HepG2 (cell line): ENCODE data around the gene EEFSEC. TPM values are rescaled to one million over a fixed set of nuclear protein-coding genes. Genes with fewer than 3 reads are reported as not detected.

Source experiments
- ATAC-seq: fragments of 200-7000 bp; cut with Tn5 transposase; 3 replicates; pipeline ENCODE4 v1.9.1; 2020; ENCODE audit warnings: mild to moderate bottlenecking, moderate library complexity
- BruUV-seq: library from RNA; stranded (reverse); fragments of 400-500 nt; replicated peaks from 2 replicates; lab custom pipeline; 2021; lab: Mats Ljungman, UMichigan
- CTCF ChIA-PET: fragments of 300-600 bp; formaldehyde crosslinking; extraction: SDS; loops from one replicate; lab custom pipeline; 2021; ENCODE audit warnings: low total read pairs, inconsistent platforms, low intra/inter-chr PET ratio; lab: Yijun Ruan, JAX
- POLR2A ChIA-PET: fragments of 350-600 bp; sonication (Branson Sonifier 250); formaldehyde crosslinking; loops from one replicate; lab custom pipeline; 2020; ENCODE audit warnings: antibody characterized with exemption, inconsistent platforms; lab: Yijun Ruan, JAX
- DNase-seq: peaks from one replicate; pipeline ENCODE4 v3.0.0-alpha.2; 2015; ENCODE audit warnings: low spot score
- FAIRE-seq: peaks from 3 replicates; lab custom pipeline; 2011; peaks lifted over from hg19 to GRCh38; lab: Jason Lieb, UNC
- H2AFZ ChIP-seq: one replicate; pipeline ENCODE4 v1.6.1; 2011; ENCODE audit warnings: low read length, inconsistent platforms
- H3K27ac ChIP-seq: fragments of 300-600 bp; 3 replicates; pipeline ENCODE4 v1.8.0; 2011; ENCODE audit warnings: mixed run types, mild to moderate bottlenecking, mixed read lengths, low read length, inconsistent platforms; ENCODE audit not compliant: insufficient read depth; ENCODE audit errors: extremely low read length
- H3K27me3 ChIP-seq, 2 experiments: fragments of 200-600 bp in 1 of 2; 2 replicates in 1 of 2; 3 replicates in 1 of 2; pipeline versions ENCODE4 v1.6.0 to v1.8.0; 2011; ENCODE audit warnings: low read length in 2 of 2, mild to moderate bottlenecking in 2 of 2, moderate library complexity in 2 of 2, inconsistent platforms in 1 of 2; ENCODE audit not compliant: insufficient read depth in 2 of 2, control insufficient read depth in 1 of 2
- H3K36me3 ChIP-seq, 2 experiments: fragments of 200-600 bp in 1 of 2; replicated peaks in 1 of 2; 2 replicates in 1 of 2; 3 replicates in 1 of 2; pipeline versions ENCODE4 v1.5.1 to v1.8.0; 2011; ENCODE audit warnings: low read length in 2 of 2, inconsistent platforms in 1 of 2; ENCODE audit not compliant: insufficient read depth in 2 of 2, control insufficient read depth in 1 of 2
- H3K4me1 ChIP-seq: 2 replicates; pipeline ENCODE4 v1.5.1; 2012; ENCODE audit warnings: low read length, inconsistent platforms; ENCODE audit not compliant: insufficient read depth
- H3K4me2 ChIP-seq: 2 replicates; pipeline ENCODE4 v1.6.0; 2011; ENCODE audit warnings: low read depth, low read length, inconsistent platforms
- H3K4me3 ChIP-seq, 3 experiments: fragments of 200-600 bp in 1 of 3; sonication (generic), shearing (Covaris generic) in 1 of 3; replicated peaks in 1 of 3; 2 replicates each; pipeline ENCODE4 v1.5.1; 2011 to 2016; ENCODE audit warnings: low read length in 3 of 3, inconsistent platforms in 2 of 3, low read depth in 2 of 3, mild to moderate bottlenecking in 2 of 3, control low read depth in 1 of 3, mixed read lengths in 1 of 3; ENCODE audit not compliant: insufficient read depth in 1 of 3
- H3K79me2 ChIP-seq: one replicate; pipeline ENCODE4 v1.6.1; 2011; ENCODE audit warnings: low read length, inconsistent platforms; ENCODE audit not compliant: insufficient read depth
- H3K9ac ChIP-seq: 2 replicates; pipeline ENCODE4 v1.6.0; 2011; ENCODE audit warnings: mild to moderate bottlenecking, low read depth, low read length, inconsistent platforms; ENCODE audit not compliant: insufficient read depth
- H3K9me3 ChIP-seq: 2 replicates; pipeline ENCODE4 v1.5.1; 2012; ENCODE audit warnings: mild to moderate bottlenecking, low read length
- H4K20me1 ChIP-seq: 2 replicates; pipeline ENCODE4 v1.6.0; 2011; ENCODE audit warnings: inconsistent platforms, mild to moderate bottlenecking, low read length, moderate library complexity; ENCODE audit not compliant: insufficient read depth
- KDM1A ChIP-seq: IDR thresholded peaks from 2 replicates; pipeline ENCODE4 v1.6.1; 2016; ENCODE audit warnings: missing compliant biosample characterization
- ZNF382 ChIP-seq: sonication (generic); formaldehyde crosslinking; IDR thresholded peaks from 2 replicates; pipeline ENCODE4 v1.5.0; 2020; ENCODE audit warnings: missing genetic modification reagents, mild to moderate bottlenecking, borderline replicate concordance
- ZNF431 ChIP-seq: sonication (generic); formaldehyde crosslinking; IDR thresholded peaks from 2 replicates; pipeline ENCODE4 v1.9.0; 2022; ENCODE audit warnings: missing genetic modification reagents, low read depth, mild to moderate bottlenecking, borderline replicate concordance
- ZNF510 ChIP-seq: sonication (generic); formaldehyde crosslinking; IDR thresholded peaks from 2 replicates; pipeline ENCODE4 v1.4.0; 2020; ENCODE audit warnings: low read depth, mild to moderate bottlenecking, missing genetic modification reagents
- ZNF557 ChIP-seq: sonication (generic); formaldehyde crosslinking; IDR thresholded peaks from 2 replicates; pipeline ENCODE4 v1.4.0; 2020; ENCODE audit warnings: missing genetic modification reagents
- WGBS: methylation state at CpG from one replicate; pipeline ENCODE4 v1.1.6; 2017; ENCODE audit warnings: low lambda C conversion rate; 5-methylcytosine and 5-hydroxymethylcytosine counted together
- in situ Hi-C: cut with HindIII; loops from 2 replicates; pipeline ENCODE4 v1.10.0; 2017; ENCODE audit warnings: low pct_unique_long_range_greater_than_20kb; ENCODE audit not compliant: extremely low pct_ligation_motif_present
- intact Hi-C: fragments of 100-400 bp; cut with micrococcal nuclease; formaldehyde crosslinking; loops from one replicate; pipeline ENCODE4 v1.10.0; 2022; ENCODE audit not compliant: unreplicated experiment
- polyA plus RNA-seq, 8 experiments: library from polyadenylated mRNA; depleted of rRNA in 3 of 8; stranded (reverse) in 7 of 8; unstranded in 1 of 8; fragments of >200 nt; fragmentation: Illumina TruSeq in 4 of 8; extraction: Trizol in 4 of 8; gene quantifications; 2 replicates each; pipeline versions ENCODE4 v1.2.1 to v1.2.3, GENCODE V29; 2011 to 2016; ENCODE audit warnings: low read depth in 4 of 8, missing spikeins in 1 of 8, mixed read lengths in 1 of 8; ENCODE audit not compliant: insufficient read depth in 1 of 8
- total RNA-seq, 5 experiments: library from RNA; depleted of rRNA; stranded (reverse); fragments of >200 nt; fragmentation: Illumina TruSeq; extraction: Trizol; gene quantifications; 2 replicates each; pipeline ENCODE4 v1.2.3, GENCODE V29; 2016; ENCODE audit warnings: low read depth in 1 of 5
- TF ChIP-seq, protein P1 (sequence below): sonication (generic); formaldehyde crosslinking; IDR thresholded peaks from 2 replicates; pipeline ENCODE4 v1.5.1; 2020; ENCODE audit warnings: missing genetic modification reagents, mild to moderate bottlenecking, borderline replicate concordance
- TF ChIP-seq, protein P2 (sequence below): sonication (generic); formaldehyde crosslinking; IDR thresholded peaks from 2 replicates; pipeline ENCODE4 v1.5.0; 2020; ENCODE audit warnings: mild to moderate bottlenecking, missing genetic modification reagents
- TF ChIP-seq, protein P3 (sequence below): sonication (generic); formaldehyde crosslinking; IDR thresholded peaks from 2 replicates; pipeline ENCODE4 v1.5.1; 2020; ENCODE audit warnings: mild to moderate bottlenecking, missing genetic modification reagents, moderate library complexity
- TF ChIP-seq, protein P4 (sequence below): sonication (generic); formaldehyde crosslinking; IDR thresholded peaks from 2 replicates; pipeline ENCODE4 v1.9.0; 2022; ENCODE audit warnings: missing genetic modification reagents, mild to moderate bottlenecking, borderline replicate concordance

EEFSEC gene
- total and polyA plus RNA-seq, 2 of the 13 experiments (the other 11 are each of a cell fraction or from before 2014, with no cell fraction given) = 6.4 to 24.2 TPM

DNA sequence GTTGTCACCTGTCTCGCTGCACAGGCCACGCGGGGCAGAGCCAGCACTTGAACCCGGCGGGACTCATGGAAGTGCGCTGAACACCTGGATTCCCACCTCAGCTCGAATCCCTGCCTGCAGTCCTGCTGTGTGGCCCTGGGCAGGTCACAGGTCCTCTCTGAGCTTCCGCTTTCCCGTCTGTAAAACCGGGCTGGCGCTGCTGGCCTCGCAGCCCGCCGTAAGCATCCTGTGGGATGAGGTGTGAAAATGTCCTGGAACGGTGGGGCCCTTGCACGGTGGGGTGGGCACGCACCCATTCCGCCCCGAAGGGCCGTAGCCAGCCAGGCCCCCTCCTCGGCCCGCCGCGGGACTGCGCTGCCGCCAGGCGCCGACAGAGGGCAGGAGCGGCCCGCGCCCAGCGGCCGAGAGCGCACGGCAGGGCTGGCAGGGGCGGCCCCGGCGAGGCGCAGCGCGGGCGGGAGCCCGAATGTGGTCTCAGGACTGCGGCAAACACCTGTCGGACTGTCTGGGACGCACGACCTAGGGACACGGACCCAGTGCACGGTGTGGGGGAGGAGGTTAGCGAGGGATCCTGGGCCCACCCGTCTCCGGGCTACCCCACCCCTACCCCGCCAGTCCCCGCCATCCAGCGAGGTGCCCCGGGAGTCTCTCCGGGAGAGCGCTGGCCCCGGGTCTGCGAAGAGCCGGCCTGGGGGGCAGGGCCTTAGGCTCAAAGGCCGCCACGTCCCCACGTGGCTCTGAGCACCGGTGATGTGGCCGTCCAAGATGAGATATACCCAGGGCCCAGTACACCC lies 273.0 kb downstream of the EEFSEC start (continued):
- TF ChIP-seq, protein P1, sequence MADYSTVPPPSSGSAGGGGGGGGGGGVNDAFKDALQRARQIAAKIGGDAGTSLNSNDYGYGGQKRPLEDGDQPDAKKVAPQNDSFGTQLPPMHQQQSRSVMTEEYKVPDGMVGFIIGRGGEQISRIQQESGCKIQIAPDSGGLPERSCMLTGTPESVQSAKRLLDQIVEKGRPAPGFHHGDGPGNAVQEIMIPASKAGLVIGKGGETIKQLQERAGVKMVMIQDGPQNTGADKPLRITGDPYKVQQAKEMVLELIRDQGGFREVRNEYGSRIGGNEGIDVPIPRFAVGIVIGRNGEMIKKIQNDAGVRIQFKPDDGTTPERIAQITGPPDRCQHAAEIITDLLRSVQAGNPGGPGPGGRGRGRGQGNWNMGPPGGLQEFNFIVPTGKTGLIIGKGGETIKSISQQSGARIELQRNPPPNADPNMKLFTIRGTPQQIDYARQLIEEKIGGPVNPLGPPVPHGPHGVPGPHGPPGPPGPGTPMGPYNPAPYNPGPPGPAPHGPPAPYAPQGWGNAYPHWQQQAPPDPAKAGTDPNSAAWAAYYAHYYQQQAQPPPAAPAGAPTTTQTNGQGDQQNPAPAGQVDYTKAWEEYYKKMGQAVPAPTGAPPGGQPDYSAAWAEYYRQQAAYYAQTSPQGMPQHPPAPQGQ (CRISPR knock-in tag) = no peak

DNA sequence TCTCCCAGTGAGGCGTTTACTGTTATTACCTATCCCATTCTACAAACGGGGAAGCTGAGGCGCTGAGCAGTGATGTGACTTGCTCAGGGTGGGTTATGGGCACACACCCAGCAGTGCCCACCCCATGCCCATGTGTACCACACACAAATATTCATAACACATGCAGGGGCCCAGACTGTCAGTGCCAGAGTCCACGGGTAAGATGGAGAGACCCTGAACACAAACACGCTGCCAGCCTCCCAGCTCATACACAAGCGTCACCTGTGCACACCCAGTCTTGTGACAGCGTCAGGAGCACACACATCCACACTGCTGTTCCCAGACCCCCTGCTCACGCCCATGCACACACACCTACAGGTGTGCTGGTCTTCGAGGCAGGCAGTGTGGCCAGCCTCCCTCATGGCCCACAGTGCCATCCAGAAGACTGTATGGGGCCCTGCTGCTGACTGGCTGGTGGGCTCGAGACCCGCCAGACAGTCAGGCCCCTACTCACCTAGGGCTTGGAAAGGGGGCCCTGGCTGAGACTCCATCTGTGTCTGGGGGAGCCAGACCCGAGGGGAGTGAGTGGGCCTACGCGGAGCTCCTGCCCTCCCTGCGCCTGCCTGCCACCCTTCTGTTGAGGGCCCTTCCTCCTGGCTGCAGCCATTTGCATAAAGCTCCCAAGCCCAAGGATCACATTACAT lies 274.0 kb downstream of the EEFSEC start:
- in situ Hi-C loops = loop anchor here (5.0 kb wide), 1 partner anchor 60 kb away; no protein-coding TSS in a partner anchor
- H4K20me1 ChIP-seq = no peaks in the 10 kb centered on the region
- peaks cover 11 to 45% of the 10 kb centered on the region in 2 experiments for H3K27me3 ChIP-seq
- POLR2A ChIA-PET = no interaction called here
- no peak overlapping the region for H2AFZ ChIP-seq
- FAIRE-seq = no peak
- H3K9me3 ChIP-seq = no peaks in the 10 kb centered on the region
- H3K4me2 ChIP-seq = no peak overlapping the region
- peaks cover 15% of the 10 kb centered on the region; the same call in 1 of the 2 replicates for H3K4me1 ChIP-seq
- H3K9ac ChIP-seq = no peak overlapping the region
- no TSS peak for BruUV-seq
- H3K79me2 ChIP-seq = no peaks in the 10 kb centered on the region
- DNase-seq = no peak
- 94% methylated on average over 12 of the region's 15 CpGs for WGBS
- no peak for ATAC-seq
- CTCF ChIA-PET = interaction anchor here (0.7 to 1.4 kb wide), 2 partner anchors 71 to 157 kb away, joined by 3 to 8 read pairs; no protein-coding TSS in a partner anchor
- no peaks in the 10 kb centered on the region for H3K36me3 ChIP-seq
- H3K4me3 ChIP-seq = no peak overlapping the region
- intact Hi-C loops = loop anchor here (2.0 to 10.0 kb wide), 4 partner anchors 61 to 255 kb away; no protein-coding TSS in a partner anchor
- H3K27ac ChIP-seq = no peak overlapping the region
- TF ChIP-seq ZNF510 (CRISPR knock-in tag) (no peak), ZNF431 (no peak), KDM1A (CRISPR knock-in tag) (no peak), ZNF557 (CRISPR knock-in tag) (no peak), ZNF382 (CRISPR knock-in tag) (no peak)
- TF ChIP-seq, protein P2, sequence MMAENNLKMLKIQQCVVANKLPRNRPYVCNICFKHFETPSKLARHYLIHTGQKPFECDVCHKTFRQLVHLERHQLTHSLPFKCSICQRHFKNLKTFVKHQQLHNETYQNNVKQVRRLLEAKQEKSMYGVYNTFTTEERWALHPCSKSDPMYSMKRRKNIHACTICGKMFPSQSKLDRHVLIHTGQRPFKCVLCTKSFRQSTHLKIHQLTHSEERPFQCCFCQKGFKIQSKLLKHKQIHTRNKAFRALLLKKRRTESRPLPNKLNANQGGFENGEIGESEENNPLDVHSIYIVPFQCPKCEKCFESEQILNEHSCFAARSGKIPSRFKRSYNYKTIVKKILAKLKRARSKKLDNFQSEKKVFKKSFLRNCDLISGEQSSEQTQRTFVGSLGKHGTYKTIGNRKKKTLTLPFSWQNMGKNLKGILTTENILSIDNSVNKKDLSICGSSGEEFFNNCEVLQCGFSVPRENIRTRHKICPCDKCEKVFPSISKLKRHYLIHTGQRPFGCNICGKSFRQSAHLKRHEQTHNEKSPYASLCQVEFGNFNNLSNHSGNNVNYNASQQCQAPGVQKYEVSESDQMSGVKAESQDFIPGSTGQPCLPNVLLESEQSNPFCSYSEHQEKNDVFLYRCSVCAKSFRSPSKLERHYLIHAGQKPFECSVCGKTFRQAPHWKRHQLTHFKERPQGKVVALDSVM (CRISPR knock-in tag) = no peak
- TF ChIP-seq, protein P3, sequence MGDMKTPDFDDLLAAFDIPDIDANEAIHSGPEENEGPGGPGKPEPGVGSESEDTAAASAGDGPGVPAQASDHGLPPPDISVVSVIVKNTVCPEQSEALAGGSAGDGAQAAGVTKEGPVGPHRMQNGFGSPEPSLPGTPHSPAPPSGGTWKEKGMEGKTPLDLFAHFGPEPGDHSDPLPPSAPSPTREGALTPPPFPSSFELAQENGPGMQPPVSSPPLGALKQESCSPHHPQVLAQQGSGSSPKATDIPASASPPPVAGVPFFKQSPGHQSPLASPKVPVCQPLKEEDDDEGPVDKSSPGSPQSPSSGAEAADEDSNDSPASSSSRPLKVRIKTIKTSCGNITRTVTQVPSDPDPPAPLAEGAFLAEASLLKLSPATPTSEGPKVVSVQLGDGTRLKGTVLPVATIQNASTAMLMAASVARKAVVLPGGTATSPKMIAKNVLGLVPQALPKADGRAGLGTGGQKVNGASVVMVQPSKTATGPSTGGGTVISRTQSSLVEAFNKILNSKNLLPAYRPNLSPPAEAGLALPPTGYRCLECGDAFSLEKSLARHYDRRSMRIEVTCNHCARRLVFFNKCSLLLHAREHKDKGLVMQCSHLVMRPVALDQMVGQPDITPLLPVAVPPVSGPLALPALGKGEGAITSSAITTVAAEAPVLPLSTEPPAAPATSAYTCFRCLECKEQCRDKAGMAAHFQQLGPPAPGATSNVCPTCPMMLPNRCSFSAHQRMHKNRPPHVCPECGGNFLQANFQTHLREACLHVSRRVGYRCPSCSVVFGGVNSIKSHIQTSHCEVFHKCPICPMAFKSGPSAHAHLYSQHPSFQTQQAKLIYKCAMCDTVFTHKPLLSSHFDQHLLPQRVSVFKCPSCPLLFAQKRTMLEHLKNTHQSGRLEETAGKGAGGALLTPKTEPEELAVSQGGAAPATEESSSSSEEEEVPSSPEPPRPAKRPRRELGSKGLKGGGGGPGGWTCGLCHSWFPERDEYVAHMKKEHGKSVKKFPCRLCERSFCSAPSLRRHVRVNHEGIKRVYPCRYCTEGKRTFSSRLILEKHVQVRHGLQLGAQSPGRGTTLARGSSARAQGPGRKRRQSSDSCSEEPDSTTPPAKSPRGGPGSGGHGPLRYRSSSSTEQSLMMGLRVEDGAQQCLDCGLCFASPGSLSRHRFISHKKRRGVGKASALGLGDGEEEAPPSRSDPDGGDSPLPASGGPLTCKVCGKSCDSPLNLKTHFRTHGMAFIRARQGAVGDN (CRISPR knock-in tag) = no peak; the same call in 1 of the 2 replicates
- TF ChIP-seq, protein P4, sequence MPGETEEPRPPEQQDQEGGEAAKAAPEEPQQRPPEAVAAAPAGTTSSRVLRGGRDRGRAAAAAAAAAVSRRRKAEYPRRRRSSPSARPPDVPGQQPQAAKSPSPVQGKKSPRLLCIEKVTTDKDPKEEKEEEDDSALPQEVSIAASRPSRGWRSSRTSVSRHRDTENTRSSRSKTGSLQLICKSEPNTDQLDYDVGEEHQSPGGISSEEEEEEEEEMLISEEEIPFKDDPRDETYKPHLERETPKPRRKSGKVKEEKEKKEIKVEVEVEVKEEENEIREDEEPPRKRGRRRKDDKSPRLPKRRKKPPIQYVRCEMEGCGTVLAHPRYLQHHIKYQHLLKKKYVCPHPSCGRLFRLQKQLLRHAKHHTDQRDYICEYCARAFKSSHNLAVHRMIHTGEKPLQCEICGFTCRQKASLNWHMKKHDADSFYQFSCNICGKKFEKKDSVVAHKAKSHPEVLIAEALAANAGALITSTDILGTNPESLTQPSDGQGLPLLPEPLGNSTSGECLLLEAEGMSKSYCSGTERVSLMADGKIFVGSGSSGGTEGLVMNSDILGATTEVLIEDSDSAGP (CRISPR knock-in tag) = no peak
